ENCODE results near the gene NUCKS1. TPM values are rescaled to one million over a fixed set of nuclear protein-coding genes. Genes with fewer than 3 reads are reported as not detected.

NUCKS1 gene
- total and polyA plus RNA-seq, 7 experiments from 2014 or later, result 12.5 to 164 (median 117) TPM

DNA sequence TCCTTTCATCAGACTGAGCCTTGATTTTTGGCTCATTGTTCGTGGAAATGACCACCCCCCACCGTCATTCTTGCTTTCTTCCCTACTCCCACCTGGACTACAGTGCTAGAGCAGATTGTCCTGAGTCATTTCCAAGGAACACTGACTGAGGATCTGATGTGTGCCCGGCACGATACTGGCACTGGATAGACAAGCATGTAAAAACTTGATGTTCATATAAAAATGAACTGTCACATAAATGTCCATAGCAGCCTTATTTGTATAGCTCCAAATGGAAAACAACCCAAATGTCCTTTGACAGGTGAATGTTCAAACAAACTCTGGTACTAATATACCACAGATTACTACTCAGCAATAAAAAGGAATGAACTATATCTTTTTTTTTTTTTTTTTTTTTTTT, 51.1 kb downstream of the NUCKS1 start:
- Mint-ChIP-seq H3K4me1 (peaks cover 0 to 9% (median 0%) of the 10 kb centered on the region in 7 donors), H3K36me3 (peaks cover 0 to 10% (median 3%) of the 10 kb centered on the region in 5 donors), H3K4me3 (no peak overlapping the region), H3K27ac (no peak overlapping the region), H3K27me3 (peaks cover 4 to 19% (median 17%) of the 10 kb centered on the region in 5 donors), H3K9me3 (no peaks in the 10 kb centered on the region)
- H3K27ac ChIP-seq (ENCODE audit: low read depth, low read length), result no peak overlapping the region
- intact Hi-C loops (cut with micrococcal nuclease), result no loop called here
- CTCF ChIA-PET, result interaction anchor here (0.6 to 1.4 kb wide), 3 partner anchors 13 to 101 kb away, joined by 3 to 5 read pairs (median 5); no protein-coding TSS in a partner anchor
- DNase-seq (no peak), ATAC-seq (no peak)
- no peaks in the 10 kb centered on the region for H3K9me3 ChIP-seq (ENCODE audit: control insufficient read depth in 2 of 3, low read length in 3 of 3)
- H3K4me3 ChIP-seq (ENCODE audit: low read length), result no peak overlapping the region
- H3K36me3 ChIP-seq (ENCODE audit: control insufficient read depth in 2 of 3, insufficient read depth in 3 of 3, low read length in 3 of 3), result no peaks in the 10 kb centered on the region
- POLR2A ChIA-PET, result interaction anchor here (1.0 kb wide), 1 partner anchor 12 kb away, joined by 3 read pairs; no protein-coding TSS in a partner anchor
- no peaks in the 10 kb centered on the region for H3K27me3 ChIP-seq (ENCODE audit: control insufficient read depth in 2 of 2, insufficient read depth in 2 of 2, low read length in 2 of 2)
- no peaks in the 10 kb centered on the region for H3K4me1 ChIP-seq (ENCODE audit: control insufficient read depth in 2 of 2, insufficient read depth in 2 of 2, low read length in 2 of 2)

DNA sequence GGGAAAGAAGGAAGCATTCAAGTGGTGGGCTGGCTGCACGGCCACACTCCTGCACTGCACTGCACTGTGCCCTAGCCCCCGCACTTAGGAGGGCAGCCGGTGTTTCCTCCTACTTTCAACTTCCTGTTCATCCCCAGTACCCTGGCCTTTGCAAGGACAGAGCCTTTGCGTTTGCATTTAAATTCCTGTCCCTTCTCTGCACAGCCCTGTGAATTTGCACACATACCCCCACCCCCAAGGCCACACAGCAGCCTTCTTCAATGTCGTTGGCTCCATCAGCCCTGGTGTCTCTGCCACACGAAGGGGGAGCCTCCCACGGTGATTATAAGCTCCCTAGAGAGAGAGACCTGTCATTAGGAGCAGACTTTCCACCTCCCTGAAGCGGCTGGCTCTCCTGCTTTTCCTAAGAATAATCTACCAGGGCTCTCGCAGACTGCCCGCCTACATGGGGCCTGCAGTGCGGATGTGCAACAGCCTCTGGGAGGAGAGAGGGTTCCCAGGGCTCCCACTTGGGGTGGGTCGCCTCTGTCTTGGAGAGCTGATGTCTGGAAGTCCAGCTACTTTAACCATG, 56.5 kb downstream of the NUCKS1 start:
- Mint-ChIP-seq H3K36me3 (peaks cover 0 to 3% (median 0%) of the 10 kb centered on the region in 5 donors), H3K27me3 (peaks cover 16 to 35% (median 33%) of the 10 kb centered on the region in 5 donors)
- no peak for ATAC-seq

DNA sequence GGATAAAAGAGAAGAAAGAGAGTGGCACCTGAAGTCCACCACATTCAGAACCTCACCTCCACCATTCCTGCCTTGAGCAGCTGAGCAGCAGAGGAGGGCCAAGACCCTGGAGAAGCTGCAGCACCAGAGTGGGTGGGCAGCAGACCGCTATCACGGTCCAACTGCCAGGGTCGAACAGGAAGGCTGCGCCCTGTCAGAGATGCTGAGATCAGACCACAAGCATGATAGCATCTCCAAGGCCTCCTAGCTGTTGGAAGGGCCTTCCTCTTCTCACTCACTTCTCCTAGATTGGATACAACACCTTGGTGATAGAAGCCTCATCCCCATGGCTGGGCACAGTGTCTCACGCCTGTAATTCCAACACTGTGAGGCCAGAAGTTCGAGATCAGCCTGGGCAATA, 57.6 kb downstream of the NUCKS1 start:
- intact Hi-C loops (cut with micrococcal nuclease), result no loop called here
- Histone ChIP-seq H3K4me3 (ENCODE audit: low read length) (no peak overlapping the region), H3K27ac (ENCODE audit: low read depth, low read length) (no peak overlapping the region), H3K27me3 (ENCODE audit: control insufficient read depth in 2 of 2, insufficient read depth in 2 of 2, low read length in 2 of 2) (peaks cover 0 to 3% of the 10 kb centered on the region in 2 donors), H3K4me1 (ENCODE audit: control insufficient read depth in 2 of 2, insufficient read depth in 2 of 2, low read length in 2 of 2) (no peaks in the 10 kb centered on the region), H3K36me3 (ENCODE audit: control insufficient read depth in 2 of 3, insufficient read depth in 3 of 3, low read length in 3 of 3) (no peaks in the 10 kb centered on the region), H3K9me3 (ENCODE audit: control insufficient read depth in 2 of 3, low read length in 3 of 3) (no peaks in the 10 kb centered on the region)
- no peak overlapping the region for H3K4me3 Mint-ChIP-seq
- peaks cover 0 to 4% (median 0%) of the 10 kb centered on the region in 7 donors for H3K4me1 Mint-ChIP-seq
- H3K36me3 Mint-ChIP-seq, result peaks cover 0 to 3% (median 0%) of the 10 kb centered on the region in 5 donors
- peaks cover 16 to 35% (median 33%) of the 10 kb centered on the region in 5 donors for H3K27me3 Mint-ChIP-seq
- H3K9me3 Mint-ChIP-seq, result no peaks in the 10 kb centered on the region
- no peak for DNase-seq
- ChIA-PET POLR2A (no interaction called here), CTCF (interaction anchor here (1.7 to 1.9 kb wide), 2 partner anchors 19 to 34 kb away, joined by 4 to 5 read pairs; no protein-coding TSS in a partner anchor)
- peak overlapping the region in 1 of 9 donors; percentile 53 for H3K27ac Mint-ChIP-seq
- no peak for ATAC-seq

More for the DNA sequence above, 56.5 kb downstream of the NUCKS1 start:
- Histone ChIP-seq H3K4me1 (ENCODE audit: control insufficient read depth in 2 of 2, insufficient read depth in 2 of 2, low read length in 2 of 2) (no peaks in the 10 kb centered on the region), H3K4me3 (ENCODE audit: low read length) (no peak overlapping the region), H3K9me3 (ENCODE audit: control insufficient read depth in 2 of 3, low read length in 3 of 3) (no peaks in the 10 kb centered on the region), H3K36me3 (ENCODE audit: control insufficient read depth in 2 of 3, insufficient read depth in 3 of 3, low read length in 3 of 3) (no peaks in the 10 kb centered on the region), H3K27me3 (ENCODE audit: control insufficient read depth in 2 of 2, insufficient read depth in 2 of 2, low read length in 2 of 2) (peaks cover 0 to 3% of the 10 kb centered on the region in 2 donors), H3K27ac (ENCODE audit: low read depth, low read length) (no peak overlapping the region)
- ChIA-PET CTCF (interaction anchor here (1.1 to 1.9 kb wide), 2 partner anchors 18 to 35 kb away, joined by 3 to 5 read pairs; no protein-coding TSS in a partner anchor), POLR2A (no interaction called here)
- Mint-ChIP-seq H3K4me1 (peaks cover 0 to 4% (median 0%) of the 10 kb centered on the region in 7 donors), H3K27ac (no peak overlapping the region), H3K4me3 (no peak overlapping the region), H3K9me3 (no peaks in the 10 kb centered on the region)
- intact Hi-C loops (cut with micrococcal nuclease), result no loop called here
- DNase-seq, result no peak

DNA sequence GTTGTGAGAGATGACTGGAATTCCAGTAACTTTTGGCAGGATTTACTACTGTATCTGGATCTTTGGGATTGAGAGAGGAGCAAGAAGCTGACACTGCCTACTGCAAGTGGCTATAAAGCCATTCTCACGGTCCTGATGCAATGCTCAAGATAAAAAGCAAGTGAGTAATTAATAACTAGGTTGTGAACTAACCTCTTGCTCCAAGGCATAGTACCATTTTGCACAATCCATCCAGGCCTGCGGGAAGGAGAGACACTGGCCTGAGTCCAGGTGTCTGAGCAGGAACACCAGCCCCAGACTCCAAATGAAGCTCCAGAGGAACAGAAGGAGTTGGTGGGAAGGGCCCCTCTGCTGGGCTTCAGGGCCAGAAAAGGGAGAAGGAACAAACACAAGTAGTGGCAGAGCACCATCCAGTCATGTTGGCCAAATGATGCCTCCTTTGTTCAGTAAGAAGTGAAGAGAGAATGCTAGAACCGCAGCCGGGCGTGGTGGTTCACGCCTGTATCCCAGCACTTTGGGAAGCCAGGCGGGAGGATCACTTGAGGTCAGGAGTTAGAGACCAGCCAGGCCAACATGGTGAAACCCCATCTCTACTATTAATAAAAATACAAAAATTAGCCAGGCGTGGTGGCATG, 59.7 kb downstream of the NUCKS1 start:
- H3K4me3 Mint-ChIP-seq, result no peak overlapping the region
- ATAC-seq (no peak), DNase-seq (no peak)
- no peak overlapping the region for H3K27ac Mint-ChIP-seq
- H3K27me3 Mint-ChIP-seq, result peaks cover 12 to 30% (median 25%) of the 10 kb centered on the region in 5 donors
- H3K9me3 ChIP-seq (ENCODE audit: control insufficient read depth in 2 of 3, low read length in 3 of 3), result no peaks in the 10 kb centered on the region
- H3K4me1 ChIP-seq (ENCODE audit: control insufficient read depth in 2 of 2, insufficient read depth in 2 of 2, low read length in 2 of 2), result no peaks in the 10 kb centered on the region
- H3K4me1 Mint-ChIP-seq, result peaks cover 0 to 4% (median 0%) of the 10 kb centered on the region in 7 donors
- H3K27me3 ChIP-seq (ENCODE audit: control insufficient read depth in 2 of 2, insufficient read depth in 2 of 2, low read length in 2 of 2), result peaks cover 0 to 3% of the 10 kb centered on the region in 2 donors
- intact Hi-C loops (cut with micrococcal nuclease), result no loop called here
- ChIA-PET POLR2A (no interaction called here), CTCF (no interaction called here)
- no peaks in the 10 kb centered on the region for H3K36me3 Mint-ChIP-seq
- H3K27ac ChIP-seq (ENCODE audit: low read depth, low read length), result no peak overlapping the region
- H3K4me3 ChIP-seq (ENCODE audit: low read length), result no peak overlapping the region
- H3K36me3 ChIP-seq (ENCODE audit: control insufficient read depth in 2 of 3, insufficient read depth in 3 of 3, low read length in 3 of 3), result no peaks in the 10 kb centered on the region
- no peaks in the 10 kb centered on the region for H3K9me3 Mint-ChIP-seq

DNA sequence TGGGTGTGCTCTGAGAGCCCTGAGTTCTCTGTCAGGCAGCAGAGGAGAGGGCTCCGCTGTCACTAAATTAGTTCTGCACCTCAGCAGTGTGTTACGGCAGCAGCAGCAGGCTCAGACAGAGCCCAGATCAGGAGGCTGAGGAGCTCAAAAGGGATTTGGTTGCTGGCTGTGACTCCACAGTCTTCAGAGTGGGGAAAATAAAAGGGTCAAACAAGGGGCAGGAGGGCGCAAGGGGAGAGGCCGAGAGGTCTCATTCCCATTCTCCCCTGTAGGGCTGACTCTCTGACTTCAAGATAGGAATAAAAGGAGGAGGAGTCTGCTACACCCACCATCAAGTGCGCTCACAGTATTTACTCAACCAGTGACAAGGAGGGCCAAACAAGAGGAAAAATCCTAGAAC, 60.5 kb downstream of the NUCKS1 start:
- no peaks in the 10 kb centered on the region for H3K9me3 ChIP-seq (ENCODE audit: control insufficient read depth in 2 of 3, low read length in 3 of 3)
- H3K9me3 Mint-ChIP-seq, result no peaks in the 10 kb centered on the region
- no peak overlapping the region for H3K4me3 ChIP-seq (ENCODE audit: low read length)
- no peaks in the 10 kb centered on the region for H3K36me3 ChIP-seq (ENCODE audit: control insufficient read depth in 2 of 3, insufficient read depth in 3 of 3, low read length in 3 of 3)
- peak overlapping the region in 1 of 9 donors; percentile 12 for H3K27ac Mint-ChIP-seq
- peaks cover 9 to 30% (median 19%) of the 10 kb centered on the region in 5 donors for H3K27me3 Mint-ChIP-seq
- H3K36me3 Mint-ChIP-seq, result no peaks in the 10 kb centered on the region
- ChIA-PET CTCF (no interaction called here), POLR2A (interaction anchor here (0.6 kb wide), 1 partner anchor 84 kb away, joined by 4 read pairs; no protein-coding TSS in a partner anchor)
- H3K4me1 ChIP-seq (ENCODE audit: control insufficient read depth in 2 of 2, insufficient read depth in 2 of 2, low read length in 2 of 2), result no peaks in the 10 kb centered on the region
- ATAC-seq (no peak), DNase-seq (no peak)
- no peak overlapping the region for H3K4me3 Mint-ChIP-seq
- H3K4me1 Mint-ChIP-seq, result peaks cover 0 to 4% (median 0%) of the 10 kb centered on the region in 7 donors
- H3K27me3 ChIP-seq (ENCODE audit: control insufficient read depth in 2 of 2, insufficient read depth in 2 of 2, low read length in 2 of 2), result peaks cover 0 to 3% of the 10 kb centered on the region in 2 donors
- intact Hi-C loops (cut with micrococcal nuclease), result no loop called here
- H3K27ac ChIP-seq (ENCODE audit: low read depth, low read length), result no peak overlapping the region

DNA sequence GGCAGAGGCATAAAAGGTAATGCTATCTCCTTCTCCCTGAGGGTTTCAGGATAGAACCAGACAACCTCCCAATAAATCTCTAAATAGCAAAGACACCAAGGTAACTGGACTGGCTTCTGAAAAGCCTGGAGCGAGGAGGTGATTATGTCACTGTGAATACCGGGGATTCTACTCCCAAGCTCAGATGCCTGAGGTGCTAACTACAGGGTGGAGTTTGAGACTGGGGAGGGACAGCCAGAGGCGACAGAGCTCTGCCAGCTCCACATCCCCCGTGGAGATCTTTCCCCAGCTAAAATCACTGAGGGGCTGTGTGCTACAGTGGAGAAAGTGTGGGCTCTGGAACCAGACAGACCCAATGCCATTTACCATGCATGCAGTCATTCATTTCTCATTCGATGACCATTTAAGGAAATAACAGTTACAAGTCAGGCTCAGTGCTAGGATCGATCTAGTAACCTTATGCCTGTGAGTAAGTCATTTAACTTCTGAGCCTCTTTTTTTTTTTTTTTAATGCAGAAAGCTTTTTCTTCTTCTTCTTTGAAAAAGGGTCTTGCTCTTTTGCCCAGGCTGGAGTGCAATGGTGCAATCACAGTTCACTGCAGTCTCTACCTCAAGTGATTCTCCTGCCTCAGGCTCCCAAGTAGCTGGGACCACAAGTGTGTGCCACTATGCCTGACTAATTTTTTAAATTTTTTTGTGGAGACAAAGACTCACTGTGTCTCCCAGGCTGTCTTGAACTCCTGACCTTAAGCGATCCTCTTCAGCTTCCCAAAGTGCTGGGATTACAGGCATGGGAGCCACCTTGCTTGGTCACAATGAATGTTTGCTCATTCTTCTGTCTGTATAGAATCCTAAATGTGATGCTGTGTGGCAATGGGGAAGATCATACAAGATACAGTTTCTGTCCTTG, 61.6 kb downstream of the NUCKS1 start:
- H3K36me3 Mint-ChIP-seq, result no peaks in the 10 kb centered on the region
- no peaks in the 10 kb centered on the region for H3K4me1 ChIP-seq (ENCODE audit: control insufficient read depth in 2 of 2, insufficient read depth in 2 of 2, low read length in 2 of 2)
- CTCF ChIA-PET, result interaction anchor here (0.7 kb wide), 1 partner anchor 20 kb away, joined by 4 read pairs; no protein-coding TSS in a partner anchor
- H3K27ac Mint-ChIP-seq, result no peak overlapping the region
- H3K27me3 ChIP-seq (ENCODE audit: control insufficient read depth in 2 of 2, insufficient read depth in 2 of 2, low read length in 2 of 2), result peaks cover 0 to 3% of the 10 kb centered on the region in 2 donors
- no peaks in the 10 kb centered on the region for H3K9me3 Mint-ChIP-seq
- intact Hi-C loops (cut with micrococcal nuclease), result no loop called here
- POLR2A ChIA-PET, result no interaction called here
- H3K27ac ChIP-seq (ENCODE audit: low read depth, low read length), result no peak overlapping the region
- peaks cover 9 to 30% (median 17%) of the 10 kb centered on the region in 5 donors for H3K27me3 Mint-ChIP-seq
- no peak overlapping the region for H3K4me3 Mint-ChIP-seq
- ATAC-seq, result no peak
- no peaks in the 10 kb centered on the region for H3K36me3 ChIP-seq (ENCODE audit: control insufficient read depth in 2 of 3, insufficient read depth in 3 of 3, low read length in 3 of 3)
- H3K4me1 Mint-ChIP-seq, result peaks cover 0 to 4% (median 0%) of the 10 kb centered on the region in 7 donors
- H3K9me3 ChIP-seq (ENCODE audit: control insufficient read depth in 2 of 3, low read length in 3 of 3), result no peaks in the 10 kb centered on the region
- H3K4me3 ChIP-seq (ENCODE audit: low read length), result no peak overlapping the region
- DNase-seq, result no peak
